ENCODE results near the gene RIPK3. TPM values are rescaled to one million over a fixed set of nuclear protein-coding genes. Genes with fewer than 3 reads are reported as not detected.
"Not testable (repeated sequence)": the region's sequence is repeated elsewhere in the genome, so short reads cannot be mapped to it uniquely, and the experiment has no call there.

Gene RIPK3
- total and polyA plus RNA-seq, 8 donors, result 3.9 to 13.0 (median 6.1) TPM

GRCh38 chr14:24372701-24373416, 33.1 kb upstream of the RIPK3 start:
- Histone ChIP-seq H3K4me3 (no peak overlapping the region), H3K27me3 (no peaks in the 10 kb centered on the region), H3K36me3 (no peaks in the 10 kb centered on the region), H3K4me1 (no peaks in the 10 kb centered on the region), H3K27ac (no peak overlapping the region), H3K9me3 (no peaks in the 10 kb centered on the region)
- ATAC-seq, result no peak
- 82% methylated on average over 12 of the region's 12 CpGs for WGBS, 2 donors
- DNase-seq, result no peak
- no peak for FAIRE-seq
- intact Hi-C loops (cut with DNase I), result loop anchor here in 1 of 3 donors (5.0 kb wide), 1 partner anchor 59 kb away; no protein-coding TSS in a partner anchor
- TF ChIP-seq CTCF (IDR thresholded peaks at IDR 0.05), result no peak

- FAIRE-seq, H3K36me3 ChIP-seq, DNase-seq, H3K4me1 ChIP-seq, H3K27me3 ChIP-seq, H3K4me3 ChIP-seq, H3K27ac ChIP-seq, H3K9me3 ChIP-seq, ATAC-seq: not testable (repeated sequence)
- 82 to 86% methylated on average over 3 of the region's 3 CpGs for WGBS, 2 donors
- intact Hi-C loops (cut with DNase I), result loop anchor here in 1 of 3 donors (5.0 kb wide), 1 partner anchor 61 kb away; no protein-coding TSS in a partner anchor
These were observed 31.8 kb upstream of the RIPK3 start for GRCh38 chr14:24371605-24372004.

- Histone ChIP-seq H3K4me1 (peaks cover 0 to 10% (median 0%) of the 10 kb centered on the region in 3 donors), H3K27ac (no peak overlapping the region), H3K27me3 (no peaks in the 10 kb centered on the region), H3K4me3 (no peak overlapping the region), H3K9me3 (no peaks in the 10 kb centered on the region), H3K36me3 (no peaks in the 10 kb centered on the region)
- ATAC-seq, result no peak
- intact Hi-C loops (cut with DNase I), result loop anchor here in 1 of 3 donors (5.0 kb wide), 1 partner anchor 62 kb away; no protein-coding TSS in a partner anchor
- no peak for TF ChIP-seq CTCF (IDR thresholded peaks at IDR 0.05)
- no peak for DNase-seq
- FAIRE-seq, result no peak
- 85 to 95% methylated on average over 1 of the region's 1 CpG for WGBS, 2 donors
These were observed 31.0 kb upstream of the RIPK3 start for GRCh38 chr14:24370748-24371147.

- no peak for TF ChIP-seq CTCF (IDR thresholded peaks at IDR 0.05)
- intact Hi-C loops (cut with DNase I), result loop anchor here in 1 of 3 donors (5.0 kb wide), 1 partner anchor 62 kb away; no protein-coding TSS in a partner anchor
- no peaks in the 10 kb centered on the region for H3K27me3 ChIP-seq
- no peaks in the 10 kb centered on the region for H3K9me3 ChIP-seq
- peaks cover 0 to 14% (median 0%) of the 10 kb centered on the region in 3 donors for H3K4me1 ChIP-seq
- ATAC-seq, result no peak
- DNase-seq, result peak in 1 of 6 donors; percentile 79
- 80 to 84% methylated on average over 32 of the region's 32 CpGs for WGBS, 2 donors
- no peak overlapping the region for H3K27ac ChIP-seq
- FAIRE-seq, result no peak
- no peaks in the 10 kb centered on the region for H3K36me3 ChIP-seq
- H3K4me3 ChIP-seq, result no peak overlapping the region
These were observed 30.3 kb upstream of the RIPK3 start for GRCh38 chr14:24369907-24370687.

GRCh38 chr14:24369463-24369862, 29.7 kb upstream of the RIPK3 start:
- intact Hi-C loops (cut with DNase I), result no loop called here
- Histone ChIP-seq H3K9me3 (no peaks in the 10 kb centered on the region), H3K4me3 (no peak overlapping the region), H3K27me3 (no peaks in the 10 kb centered on the region), H3K27ac (peak overlapping the region in 1 of 4 donors; percentile 44), H3K36me3 (no peaks in the 10 kb centered on the region), H3K4me1 (peaks cover 0 to 15% (median 0%) of the 10 kb centered on the region in 3 donors)
- 90 to 92% methylated on average over 20 of the region's 20 CpGs for WGBS, 2 donors
- no peak for FAIRE-seq
- DNase-seq, result peak in 2 of 6 donors; percentile 47 to 75
- no peak for TF ChIP-seq CTCF (IDR thresholded peaks at IDR 0.05)
- no peak for ATAC-seq
